Endothelial cell (in vitro differentiated cells): Measurements from ENCODE around the gene ZNF536. TPM values are rescaled to one million over a fixed set of nuclear protein-coding genes. Genes with fewer than 3 reads are reported as not detected.

Experiments
- DNase-seq: peaks from one replicate; pipeline ENCODE4 v3.0.0; 2021; ENCODE audit warnings: low spot score
- H3K27ac Mint-ChIP-seq: one replicate; pipeline ENCODE4 v1.8.0; 2021; ENCODE audit warnings: mixed read lengths, inconsistent platforms; ENCODE audit not compliant: unreplicated experiment
- H3K27me3 Mint-ChIP-seq: one replicate; pipeline ENCODE4 v1.8.0; 2021; ENCODE audit warnings: mild to moderate bottlenecking, moderate library complexity, mixed read lengths, inconsistent platforms; ENCODE audit not compliant: unreplicated experiment
- H3K36me3 Mint-ChIP-seq: one replicate; pipeline ENCODE4 v1.8.0; 2021; ENCODE audit warnings: mild to moderate bottlenecking, low read depth, mixed read lengths, inconsistent platforms; ENCODE audit not compliant: unreplicated experiment
- H3K4me1 Mint-ChIP-seq: one replicate; pipeline ENCODE4 v1.8.0; 2021; ENCODE audit warnings: mild to moderate bottlenecking, mixed read lengths, inconsistent platforms; ENCODE audit not compliant: unreplicated experiment
- H3K4me3 Mint-ChIP-seq: one replicate; pipeline ENCODE4 v1.8.0; 2021; ENCODE audit warnings: mild to moderate bottlenecking, mixed read lengths, inconsistent platforms; ENCODE audit not compliant: unreplicated experiment
- H3K9me3 Mint-ChIP-seq: one replicate; pipeline ENCODE4 v1.8.0; 2021; ENCODE audit warnings: mixed read lengths, inconsistent platforms; ENCODE audit not compliant: unreplicated experiment
- CTCF ChIP-seq: fragments of 200-600 bp; sonication (generic); IDR thresholded peaks from one replicate; pipeline ENCODE4 v1.5.0; 2021; ENCODE audit warnings: antibody characterized with exemption; ENCODE audit not compliant: unreplicated experiment
- total RNA-seq: library from RNA; stranded (reverse); fragmentation: NEBNext Ultra II Directional; extraction: Animal tissue kit (Norgen Biotek cat#: 25700); gene quantifications from one replicate; pipeline ENCODE4 v1.2.1, GENCODE V29; 2021; ENCODE audit not compliant: unreplicated experiment

Gene ZNF536
- total RNA-seq, 1 donor from 2014 or later: 0.33 TPM

GRCh38 chr19:30425885-30426838, 54.0 kb downstream of the ZNF536 start:
- no peaks in the 10 kb centered on the region for H3K9me3 Mint-ChIP-seq
- no peak overlapping the region for H3K27ac Mint-ChIP-seq
- H3K4me1 Mint-ChIP-seq: no peaks in the 10 kb centered on the region
- no peaks in the 10 kb centered on the region for H3K36me3 Mint-ChIP-seq
- no peak overlapping the region for H3K4me3 Mint-ChIP-seq
- H3K27me3 Mint-ChIP-seq: peaks cover 3% of the 10 kb centered on the region
- DNase-seq: no peak
- no peak for TF ChIP-seq CTCF

- Mint-ChIP-seq H3K9me3 (no peaks in the 10 kb centered on the region), H3K27me3 (peaks cover 3% of the 10 kb centered on the region), H3K4me1 (no peaks in the 10 kb centered on the region), H3K4me3 (no peak overlapping the region), H3K27ac (no peak overlapping the region), H3K36me3 (no peaks in the 10 kb centered on the region)
- TF ChIP-seq CTCF: no peak
- no peak for DNase-seq
These were observed 54.7 kb downstream of the ZNF536 start for GRCh38 chr19:30426864-30427263.

- Mint-ChIP-seq H3K4me3 (no peak overlapping the region), H3K4me1 (no peaks in the 10 kb centered on the region), H3K9me3 (no peaks in the 10 kb centered on the region), H3K27ac (no peak overlapping the region), H3K36me3 (no peaks in the 10 kb centered on the region), H3K27me3 (peaks cover 3% of the 10 kb centered on the region)
- no peak for DNase-seq
- no peak for TF ChIP-seq CTCF
These were observed 56.0 kb downstream of the ZNF536 start for GRCh38 chr19:30428092-30428680.

- no peak for TF ChIP-seq CTCF
- Mint-ChIP-seq H3K9me3 (no peaks in the 10 kb centered on the region), H3K4me1 (no peaks in the 10 kb centered on the region), H3K4me3 (no peak overlapping the region), H3K27me3 (peaks cover 3% of the 10 kb centered on the region), H3K36me3 (no peaks in the 10 kb centered on the region), H3K27ac (no peak overlapping the region)
- no peak for DNase-seq
These were observed 56.7 kb downstream of the ZNF536 start for GRCh38 chr19:30428844-30429243.
